Coronary artery (tissue), 2 donors: Measurements from ENCODE around the gene DCTN2.

Experiments
- DNase-seq: peaks from one replicate; pipeline ENCODE4 v3.0.0-alpha.2; 2017; ENCODE audit warnings: low spot score
- H3K27ac ChIP-seq, 2 donors: fragments of 200-600 bp; sonication (generic); one replicate each; pipeline ENCODE4 v1.5.1; 2016 to 2019
- H3K4me3 ChIP-seq: fragments of 200-600 bp; sonication (generic); 2 replicates; pipeline ENCODE4 v1.5.1; 2016; ENCODE audit warnings: mild to moderate bottlenecking, moderate library complexity
- CTCF ChIP-seq: fragments of 200-600 bp; sonication (generic); IDR thresholded peaks from one replicate; pipeline ENCODE4 v1.5.1; 2019; ENCODE audit warnings: antibody characterized with exemption

Gene DCTN2

GRCh38 chr12:57539134-57539768, 7.7 kb downstream of the DCTN2 start:
- H3K27ac ChIP-seq: no peak overlapping the region
- no peak overlapping the region for H3K4me3 ChIP-seq
- TF ChIP-seq CTCF: no peak
- DNase-seq: no peak

- no peak for DNase-seq
- H3K27ac ChIP-seq: no peak overlapping the region
- no peak overlapping the region for H3K4me3 ChIP-seq
- no peak for TF ChIP-seq CTCF
Observed at GRCh38 chr12:57536597-57536942, 10.4 kb downstream of the DCTN2 start.

- no peak for TF ChIP-seq CTCF
- DNase-seq: no peak
- Histone ChIP-seq H3K4me3 (no peak overlapping the region), H3K27ac (no peak overlapping the region)
Observed at GRCh38 chr12:57535764-57536596, 11.0 kb downstream of the DCTN2 start.

DNA sequence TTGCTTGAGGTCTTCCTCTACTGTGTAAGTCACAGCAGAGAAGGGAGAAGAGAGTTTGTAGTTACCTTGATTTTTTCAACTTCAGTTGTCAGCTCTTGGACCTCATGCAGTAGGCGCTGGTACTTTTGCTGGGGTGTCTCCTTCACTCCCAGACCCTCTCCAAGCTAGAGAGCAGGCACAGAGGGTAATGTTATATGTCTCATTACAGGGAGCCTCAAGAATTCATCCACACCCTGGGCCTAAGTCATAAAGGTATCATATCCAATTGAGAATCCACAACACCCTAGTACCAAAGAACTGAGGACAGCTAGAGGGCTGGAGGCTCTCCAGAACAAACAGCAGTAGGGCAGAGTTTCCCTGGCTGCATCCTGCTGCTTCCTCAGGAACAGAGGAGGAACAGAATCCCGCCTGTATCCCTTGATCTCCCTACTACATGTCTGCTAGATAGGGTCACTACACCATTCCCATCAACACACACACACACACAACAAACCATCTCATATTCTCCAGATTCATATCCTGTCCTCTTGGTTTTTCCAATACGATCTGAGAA, 11.9 kb downstream of the DCTN2 start:
- Histone ChIP-seq H3K27ac (no peak overlapping the region), H3K4me3 (no peak overlapping the region)
- no peak for TF ChIP-seq CTCF
- DNase-seq: no peak

- Histone ChIP-seq H3K27ac (no peak overlapping the region), H3K4me3 (no peak overlapping the region)
- DNase-seq: no peak
- TF ChIP-seq CTCF: no peak
Observed at GRCh38 chr12:57534250-57534649, 12.7 kb downstream of the DCTN2 start.

DNA sequence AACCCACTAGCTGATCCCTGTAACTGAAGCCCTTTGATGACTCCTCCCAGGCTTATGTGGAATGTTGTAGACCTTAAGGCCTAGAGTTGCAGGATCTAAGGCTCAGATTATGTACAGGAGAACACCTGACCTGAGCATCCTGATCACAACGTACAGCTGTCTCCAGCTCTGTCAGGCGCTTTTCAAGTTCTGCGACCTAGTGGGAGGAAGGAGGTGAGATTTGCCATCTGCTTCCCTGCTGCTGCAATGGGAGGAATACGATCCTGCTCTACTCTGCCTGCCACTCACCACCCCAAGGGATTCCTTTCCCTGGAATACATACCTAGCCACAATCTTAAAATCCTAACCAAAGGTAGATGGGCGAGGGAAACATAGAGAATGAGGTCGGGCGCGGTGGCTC, 13.9 kb downstream of the DCTN2 start:
- no peak for TF ChIP-seq CTCF
- H3K27ac ChIP-seq: no peak overlapping the region
- H3K4me3 ChIP-seq: no peak overlapping the region
- DNase-seq: no peak

DNA sequence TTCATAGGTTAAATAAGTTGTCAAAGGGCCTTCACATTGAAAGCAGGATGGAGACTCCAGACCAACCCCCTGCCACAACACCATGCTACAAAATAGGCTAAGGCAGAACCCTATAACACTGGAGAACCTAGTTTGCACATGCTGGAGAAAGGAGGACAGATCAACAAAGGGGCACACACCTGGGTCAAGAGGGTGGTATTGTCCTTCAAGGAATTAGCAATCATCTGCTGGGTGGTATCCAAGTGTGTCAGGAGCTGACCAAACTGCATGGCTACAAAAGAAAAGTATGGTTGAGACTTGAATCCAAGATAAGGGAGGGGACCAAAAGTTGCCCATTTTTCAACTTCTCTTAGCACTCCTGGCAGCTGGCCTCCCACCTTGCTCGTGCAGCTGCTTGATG, 15.2 kb downstream of the DCTN2 start:
- no peak overlapping the region for H3K4me3 ChIP-seq
- DNase-seq: no peak
- H3K27ac ChIP-seq: no peak overlapping the region
- no peak for TF ChIP-seq CTCF
